Measurements from ENCODE around the gene HPS1.

The HPS1 gene

GRCh38 chr10:98433371-98433770 is 13.4 kb downstream of the HPS1 start:
- TF ChIP-seq CTCF (conservative IDR thresholded peaks at IDR 0.05; ENCODE audit: low read depth, low read length): no peak
- H3K4me3 ChIP-seq (ENCODE audit: low read depth, low read length): no peak overlapping the region
- DNase-seq (ENCODE audit: low read depth): no peak

GRCh38 chr10:98432330-98432729 is 14.4 kb downstream of the HPS1 start:
- TF ChIP-seq CTCF (conservative IDR thresholded peaks at IDR 0.05; ENCODE audit: low read depth, low read length): no peak
- DNase-seq (ENCODE audit: low read depth): no peak
- H3K4me3 ChIP-seq (ENCODE audit: low read depth, low read length): no peak overlapping the region

GRCh38 chr10:98431016-98431415 is 15.7 kb downstream of the HPS1 start:
- TF ChIP-seq CTCF (conservative IDR thresholded peaks at IDR 0.05; ENCODE audit: low read depth, low read length): no peak

GRCh38 chr10:98430427-98430826 is 16.3 kb downstream of the HPS1 start:
- TF ChIP-seq CTCF (conservative IDR thresholded peaks at IDR 0.05; ENCODE audit: low read depth, low read length): no peak
- DNase-seq (ENCODE audit: low read depth): no peak
- no peak overlapping the region for H3K4me3 ChIP-seq (ENCODE audit: low read depth, low read length)

More at GRCh38 chr10:98431016-98431415, 15.7 kb downstream of the HPS1 start:
- no peak overlapping the region for H3K4me3 ChIP-seq (ENCODE audit: low read depth, low read length)
- no peak for DNase-seq (ENCODE audit: low read depth)

- H3K4me3 ChIP-seq (ENCODE audit: low read depth, low read length): no peak overlapping the region
- no peak for DNase-seq (ENCODE audit: low read depth)
- TF ChIP-seq CTCF (conservative IDR thresholded peaks at IDR 0.05; ENCODE audit: low read depth, low read length): no peak
Measured at GRCh38 chr10:98429320-98430072, 17.2 kb downstream of the HPS1 start.

GRCh38 chr10:98427011-98427515 is 19.7 kb downstream of the HPS1 start:
- TF ChIP-seq CTCF (conservative IDR thresholded peaks at IDR 0.05; ENCODE audit: low read depth, low read length): no peak
- DNase-seq (ENCODE audit: low read depth): no peak
- H3K4me3 ChIP-seq (ENCODE audit: low read depth, low read length): no peak overlapping the region
